GM18508 (cell line): ENCODE measurements around the gene TECPR2.

Experiments
- ATAC-seq: cut with Tn5 transposase; IDR thresholded peaks from one replicate; pipeline ENCODE4 v1.9.1; 2021; ENCODE audit warnings: moderate number of reproducible peaks; ENCODE audit not compliant: insufficient read depth, unreplicated experiment

TECPR2 gene

DNA sequence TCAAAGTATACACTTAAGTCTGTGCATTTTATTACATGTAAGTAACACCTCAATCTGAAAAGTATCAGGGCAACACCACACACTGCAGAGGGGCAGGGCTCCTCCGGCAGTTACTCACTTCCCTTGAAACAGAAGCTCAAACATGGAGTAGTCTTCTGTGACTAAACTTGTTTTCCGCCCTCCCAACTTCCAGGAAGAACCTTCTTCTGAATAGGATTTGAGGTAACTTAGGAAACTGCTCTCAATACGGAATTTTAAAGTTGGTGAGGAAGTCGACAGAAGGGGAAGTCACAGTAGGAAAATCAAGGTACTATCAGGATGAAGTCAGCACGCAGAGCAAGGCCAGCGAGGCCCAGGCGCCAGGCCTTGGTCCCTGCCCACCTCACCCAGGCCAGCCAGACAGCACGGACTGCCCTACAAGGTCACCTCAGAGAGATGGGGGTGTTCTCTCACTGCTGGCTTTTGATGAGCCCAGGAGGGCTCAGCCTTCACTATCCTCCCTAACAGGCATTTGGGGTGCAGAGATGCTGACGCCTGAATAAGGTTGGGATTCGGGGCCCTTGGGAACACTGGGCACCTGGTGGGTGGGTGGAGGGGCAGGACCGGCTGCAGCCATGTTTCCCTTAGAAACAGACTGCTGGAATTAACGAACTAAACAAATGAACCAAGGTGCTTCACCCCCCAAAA is 141.0 kb downstream of the TECPR2 start:
- no peak for ATAC-seq

- ATAC-seq, result no peak
These were observed 141.7 kb downstream of the TECPR2 start for GRCh38 chr14:102504328-102504999.

DNA sequence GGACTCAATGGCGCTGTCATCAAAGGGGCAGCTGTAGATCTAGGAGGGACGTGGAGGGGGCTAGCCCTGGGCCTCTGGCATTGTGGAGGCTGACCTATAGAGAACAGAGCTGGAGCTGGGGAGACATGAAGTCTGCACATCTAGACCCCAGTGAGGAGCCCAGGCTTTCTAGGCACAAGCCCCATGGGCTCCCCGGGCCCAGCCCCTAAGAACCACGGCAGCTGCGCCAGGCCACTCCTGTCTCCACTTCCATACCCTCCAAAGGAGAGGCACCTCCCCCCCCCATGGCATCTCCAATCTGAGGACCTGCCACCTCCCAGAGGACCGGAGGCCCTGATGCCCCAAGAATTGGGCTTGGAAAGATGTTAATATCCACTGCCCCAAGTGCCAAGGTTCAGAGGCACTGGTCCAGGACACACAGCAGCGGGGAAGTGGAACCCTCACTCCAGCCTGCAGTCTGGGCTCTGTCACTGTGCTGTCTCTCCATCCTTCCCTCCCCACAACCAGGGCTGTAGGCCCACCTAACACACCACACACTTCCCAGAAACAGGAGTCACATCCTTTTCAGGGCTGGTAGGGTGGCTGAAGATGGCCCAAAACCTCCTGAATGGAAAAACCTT is 142.4 kb downstream of the TECPR2 start:
- no peak for ATAC-seq

GRCh38 chr14:102505775-102506625 is 143.3 kb downstream of the TECPR2 start:
- no peak for ATAC-seq

- no peak for ATAC-seq
These were observed 143.8 kb downstream of the TECPR2 start for GRCh38 chr14:102506626-102506925.

DNA sequence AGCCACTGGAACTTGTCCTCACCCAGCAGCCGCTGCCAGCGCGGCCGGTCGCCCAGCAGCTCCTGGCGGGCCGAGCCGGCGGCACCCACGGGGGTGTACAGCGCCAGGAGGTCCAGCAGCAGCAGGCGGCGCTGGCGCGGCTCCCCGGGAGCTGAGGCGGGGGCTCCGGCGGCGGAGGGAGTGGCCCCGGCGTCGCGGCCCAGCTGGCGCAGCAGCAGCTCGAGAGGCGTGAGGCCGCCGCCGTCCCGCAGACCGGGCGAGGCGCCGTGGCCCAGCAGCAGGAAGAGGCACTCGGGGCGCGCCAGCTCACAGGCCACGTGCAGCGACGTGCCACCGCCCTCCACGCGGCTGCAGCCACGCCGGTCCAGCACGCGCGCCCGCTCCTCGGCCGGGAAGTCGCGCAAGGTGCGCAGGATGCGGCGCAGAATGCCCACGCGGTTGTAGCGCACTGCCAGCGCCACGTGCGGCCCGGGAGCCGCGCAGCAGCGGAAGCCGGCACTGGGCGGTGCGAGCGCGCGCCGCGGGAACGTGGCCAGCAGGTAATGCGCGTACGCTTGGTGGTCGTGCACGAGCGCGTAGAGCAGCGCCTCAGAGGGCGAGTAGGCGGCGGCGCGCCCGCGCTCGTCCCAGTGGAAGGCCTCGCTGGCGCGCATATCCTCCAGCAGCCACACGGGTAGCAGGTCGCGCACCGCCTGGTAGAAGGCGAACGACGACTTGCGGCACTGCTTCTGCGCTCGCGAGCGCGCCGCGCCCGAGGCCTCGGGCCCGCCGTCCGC is 144.5 kb downstream of the TECPR2 start:
- no peak for ATAC-seq

DNA sequence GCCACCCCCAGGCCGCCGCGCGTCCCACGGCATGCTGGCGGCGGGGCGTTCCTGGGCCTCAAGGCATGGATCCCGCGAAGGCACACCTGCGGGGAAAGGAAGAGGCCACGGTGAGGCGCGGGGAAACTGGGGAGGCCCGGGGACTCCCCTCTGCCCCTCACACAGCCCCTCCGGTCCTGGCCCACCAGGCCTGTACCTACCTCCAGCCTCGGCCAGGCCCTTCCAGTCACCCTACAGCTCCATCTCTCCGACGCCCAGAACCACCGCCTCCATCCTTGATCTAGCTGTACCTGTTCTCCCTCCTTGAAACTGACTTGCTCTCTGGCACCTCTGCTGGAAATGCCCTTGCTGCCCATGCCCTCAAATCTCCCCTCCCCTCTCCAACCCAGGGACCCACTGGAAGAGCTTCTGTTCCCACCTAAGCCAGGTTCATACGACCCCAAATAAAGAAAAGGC is 145.1 kb downstream of the TECPR2 start:
- no peak for ATAC-seq

- ATAC-seq, result no peak
These were observed 145.7 kb downstream of the TECPR2 start for GRCh38 chr14:102508410-102508773.

DNA sequence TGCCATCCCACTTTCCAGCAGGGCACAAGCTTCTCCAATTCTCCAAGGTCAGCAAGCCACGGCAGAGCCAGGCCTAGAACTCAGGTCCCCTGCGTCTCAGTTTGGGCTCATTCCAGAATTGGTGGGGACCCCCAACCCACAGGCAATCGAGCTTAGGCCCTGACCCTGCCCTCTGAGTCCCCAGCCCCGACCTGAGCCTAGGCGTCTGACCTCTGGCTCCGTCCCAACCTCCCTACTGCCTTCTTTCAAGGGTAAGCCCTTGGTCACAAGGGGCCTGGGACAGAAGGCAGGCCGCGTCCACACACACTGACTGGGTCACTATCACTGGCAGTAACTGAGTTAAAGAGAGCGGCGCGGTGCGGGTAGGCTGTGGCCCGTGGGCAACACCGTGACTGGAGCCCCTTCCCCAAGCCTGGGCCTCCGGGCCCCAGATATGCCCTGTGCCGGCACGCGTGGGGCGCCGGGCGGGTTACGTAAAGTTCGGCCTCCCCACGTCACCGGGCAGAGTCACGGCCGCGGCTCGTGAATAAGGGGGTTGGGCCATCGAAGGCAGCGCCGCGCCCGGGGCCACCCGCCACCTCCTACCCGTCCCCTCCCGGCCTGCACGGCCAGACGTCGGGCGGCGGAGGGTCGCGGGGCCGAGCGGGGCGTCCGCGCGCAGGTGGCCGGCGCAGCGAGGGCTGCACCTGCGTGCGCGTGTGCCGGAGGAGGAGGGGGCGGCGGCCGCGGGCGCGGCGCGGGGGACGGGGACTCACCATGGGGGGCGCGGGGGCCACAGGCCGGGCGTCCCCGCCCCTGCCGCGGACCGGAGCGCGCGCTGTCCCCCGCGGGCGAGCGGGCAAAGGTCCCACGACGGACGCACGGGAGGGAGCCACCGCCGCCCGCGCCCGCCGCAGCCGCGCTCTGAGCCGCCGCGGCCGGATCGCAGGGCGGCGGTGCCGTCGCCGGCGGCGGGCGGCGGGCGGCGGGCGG is 146.3 kb downstream of the TECPR2 start:
- ATAC-seq, result no peak

- no peak for ATAC-seq
These were observed 147.2 kb downstream of the TECPR2 start, which contains the start of gene ANKRD9 for GRCh38 chr14:102509746-102510615. Gene ANKRD9 (minus strand): TSS chr14:102509776. CDS start chr14:102507889, 1,887 bp downstream.

DNA sequence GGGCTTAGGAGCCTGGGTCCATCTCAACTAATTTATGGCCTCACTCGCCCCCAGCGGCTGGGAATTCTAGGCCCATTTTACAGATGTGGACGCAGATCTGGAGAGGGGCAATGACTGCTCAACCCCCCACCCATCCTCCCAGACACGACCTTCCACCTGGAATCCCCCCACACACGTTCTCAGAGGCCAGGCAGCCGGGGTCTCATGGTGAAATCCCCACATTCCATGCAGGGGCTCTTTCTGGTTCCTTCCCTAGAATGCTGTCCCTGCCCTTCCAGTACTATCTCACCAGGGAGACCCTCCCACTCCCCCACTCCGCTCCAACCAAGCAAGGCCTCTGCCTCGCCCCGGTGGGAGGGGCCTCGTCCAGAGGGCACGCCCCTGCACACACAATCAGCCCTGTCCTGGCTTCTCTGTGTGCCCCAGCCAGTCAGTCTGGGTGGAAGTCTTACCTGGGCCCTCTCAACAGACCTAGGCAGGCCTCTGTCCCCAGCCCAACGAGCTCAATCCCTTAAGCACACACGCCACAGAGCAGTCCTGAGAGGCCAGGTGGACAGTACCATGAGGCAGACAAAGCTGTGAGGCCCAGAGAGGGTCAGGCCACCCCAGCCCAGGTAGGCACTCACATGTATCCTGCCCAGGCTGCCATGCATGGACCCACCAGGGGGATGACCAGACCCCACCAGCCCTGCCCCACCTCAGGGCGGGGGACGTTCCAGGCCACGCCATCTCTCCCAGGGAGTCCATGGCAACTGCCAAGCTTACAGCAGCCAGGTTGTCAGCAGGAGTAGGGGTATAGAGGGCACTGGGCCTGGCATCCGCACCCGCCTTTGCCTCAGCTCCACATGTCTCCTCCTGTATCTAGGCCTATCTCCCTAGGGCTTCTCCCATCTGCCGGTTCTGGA is 148.1 kb downstream of the TECPR2 start:
- ATAC-seq, result no peak

- ATAC-seq, result no peak
These were observed 148.8 kb downstream of the TECPR2 start for GRCh38 chr14:102511538-102511937.

DNA sequence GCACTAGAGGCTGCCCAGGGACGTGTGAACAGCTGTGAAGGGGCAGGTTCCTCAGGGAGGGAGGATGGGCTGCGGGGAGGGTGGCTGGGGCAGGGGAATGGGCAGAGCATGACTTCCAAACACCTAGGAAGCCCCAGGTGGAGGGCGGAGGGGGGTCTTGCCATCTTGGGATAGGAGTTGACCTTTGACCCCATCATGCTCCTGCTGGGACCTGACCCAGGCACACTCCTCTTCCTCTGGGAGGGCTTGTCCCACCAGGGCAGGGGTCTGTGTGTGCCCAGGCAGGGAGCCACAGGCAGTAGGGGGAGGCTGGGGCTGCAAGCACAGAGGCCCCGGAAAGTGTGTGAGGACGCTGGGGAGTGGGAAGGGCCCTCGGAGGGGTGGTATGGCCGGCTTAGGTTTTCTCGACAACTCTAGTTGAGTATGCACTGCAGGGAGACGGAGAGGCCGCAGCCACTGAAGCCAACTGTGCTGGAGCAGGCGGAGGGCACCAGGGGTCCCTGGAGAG is 150.1 kb downstream of the TECPR2 start:
- no peak for ATAC-seq

DNA sequence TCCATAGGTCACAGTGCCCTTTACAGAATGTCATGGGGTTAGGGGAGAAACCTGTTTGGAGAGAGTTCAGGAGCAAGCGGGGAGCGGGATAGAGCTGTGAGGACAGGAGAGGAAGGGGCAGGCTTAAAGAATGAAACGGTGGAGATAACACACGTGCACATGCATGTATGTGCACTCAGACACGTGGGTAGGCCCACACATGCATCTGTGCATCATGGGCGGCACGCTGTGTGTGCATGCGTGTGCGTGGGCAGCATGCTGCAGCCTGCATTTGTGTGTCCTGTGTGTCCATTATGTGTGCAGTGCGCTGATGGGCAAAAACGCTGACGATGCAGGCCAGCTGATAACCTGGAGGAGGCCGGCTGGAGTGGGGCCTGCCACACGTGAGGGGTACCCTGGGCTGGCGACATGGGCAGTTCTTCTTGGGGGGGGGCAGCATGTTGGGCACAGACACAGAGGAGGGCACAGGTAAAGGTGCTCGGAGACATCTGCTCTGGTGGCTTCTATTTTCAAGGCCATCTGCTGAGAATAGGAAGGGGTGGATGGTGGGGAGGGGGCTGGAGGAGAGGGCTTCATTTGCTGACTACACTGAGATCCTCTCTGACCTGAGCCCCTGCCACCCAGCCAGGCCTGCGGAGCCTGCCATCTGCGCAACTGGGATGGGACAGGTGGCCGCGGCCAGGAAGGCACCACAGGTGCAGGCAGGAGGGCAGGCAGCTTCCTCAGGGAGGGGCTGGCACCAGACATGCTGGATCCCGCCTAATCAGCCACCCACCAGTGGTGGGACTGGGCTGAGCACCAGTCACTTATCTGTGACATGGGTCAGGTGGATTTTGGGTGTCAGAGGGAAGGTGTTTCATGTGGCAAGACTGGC is 151.4 kb downstream of the TECPR2 start:
- ATAC-seq, result no peak

DNA sequence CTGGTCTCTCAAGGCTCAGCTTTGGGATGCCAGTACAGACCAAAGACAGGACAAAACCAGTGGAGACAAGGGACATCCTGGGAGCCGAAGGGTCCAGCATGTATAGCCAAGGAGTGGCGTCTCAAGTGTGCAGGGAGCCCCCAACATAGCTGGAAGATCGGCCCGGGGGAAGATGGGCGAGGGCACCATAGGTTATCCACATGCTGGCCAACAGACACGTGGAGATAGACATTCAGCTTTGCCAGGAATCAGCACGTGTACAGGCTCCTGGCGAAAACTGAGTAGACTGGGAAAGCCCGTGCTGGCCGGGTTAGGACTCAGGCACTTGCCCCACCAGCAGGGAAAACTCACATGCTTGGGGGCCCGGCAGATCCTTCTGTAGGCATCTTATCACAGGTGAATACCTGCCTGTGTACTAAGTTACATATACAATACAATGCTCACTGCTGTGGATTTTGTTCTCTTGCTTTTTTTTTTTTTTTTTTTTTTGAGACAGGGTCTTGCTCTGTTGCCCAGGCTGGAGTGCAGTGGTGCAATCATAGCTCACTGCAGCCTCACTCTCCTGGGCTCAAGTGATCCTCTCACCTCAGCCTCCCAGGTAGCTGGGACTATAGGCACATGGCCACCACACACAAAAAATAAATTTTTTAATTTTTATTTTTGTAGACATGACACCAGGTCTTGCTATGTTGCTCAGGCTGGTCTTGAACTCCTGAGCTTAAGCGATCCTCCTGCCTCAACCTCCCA is 152.4 kb downstream of the TECPR2 start:
- ATAC-seq, result no peak
